DMS53 treated with DMSO at 0.1 percent for 48 hours (cell line): ENCODE measurements around the gene HRAS.
A peak's percentile ranks its signal among the peaks of the same experiment; 100 is the strongest.

Source experiments
- DNase-seq: peaks from one replicate; lab custom pipeline; 2025; ENCODE audit not compliant: unreplicated experiment; lab: John Stamatoyannopoulos, UW

HRAS gene

DNA sequence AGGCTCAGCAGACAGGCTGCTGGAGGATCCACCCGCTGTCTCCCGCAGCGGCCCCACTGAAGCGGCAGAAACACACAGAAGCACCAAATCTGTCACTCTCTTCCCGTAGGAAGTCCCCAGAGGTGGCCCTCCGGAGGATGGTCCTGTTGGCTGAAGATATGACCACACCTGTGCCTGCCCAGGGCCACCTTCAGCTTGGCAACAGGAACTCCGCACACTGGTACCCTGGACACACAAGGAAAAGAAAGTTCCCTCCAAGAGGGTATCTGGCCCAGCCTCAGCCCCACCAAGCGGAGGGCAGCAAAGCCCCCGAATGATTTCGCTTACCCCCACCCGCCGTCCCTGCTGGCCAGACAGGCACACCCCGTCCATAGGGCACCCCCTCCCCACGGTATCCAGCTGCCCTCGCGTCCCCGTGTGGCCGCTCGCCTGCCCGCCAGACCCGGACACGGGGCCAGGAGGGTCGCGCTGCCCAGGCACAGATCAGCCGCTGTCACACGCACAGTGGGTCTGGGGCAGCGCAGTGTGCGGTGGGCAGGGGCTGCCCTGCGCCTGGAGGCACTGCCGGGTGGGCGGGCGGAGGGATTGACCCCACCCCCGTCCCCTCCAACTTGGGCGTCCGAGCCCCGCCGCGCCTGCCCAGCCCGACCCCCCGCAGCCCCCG, 32.4 kb upstream of the HRAS start:
- peak; percentile 13 for DNase-seq

DNA sequence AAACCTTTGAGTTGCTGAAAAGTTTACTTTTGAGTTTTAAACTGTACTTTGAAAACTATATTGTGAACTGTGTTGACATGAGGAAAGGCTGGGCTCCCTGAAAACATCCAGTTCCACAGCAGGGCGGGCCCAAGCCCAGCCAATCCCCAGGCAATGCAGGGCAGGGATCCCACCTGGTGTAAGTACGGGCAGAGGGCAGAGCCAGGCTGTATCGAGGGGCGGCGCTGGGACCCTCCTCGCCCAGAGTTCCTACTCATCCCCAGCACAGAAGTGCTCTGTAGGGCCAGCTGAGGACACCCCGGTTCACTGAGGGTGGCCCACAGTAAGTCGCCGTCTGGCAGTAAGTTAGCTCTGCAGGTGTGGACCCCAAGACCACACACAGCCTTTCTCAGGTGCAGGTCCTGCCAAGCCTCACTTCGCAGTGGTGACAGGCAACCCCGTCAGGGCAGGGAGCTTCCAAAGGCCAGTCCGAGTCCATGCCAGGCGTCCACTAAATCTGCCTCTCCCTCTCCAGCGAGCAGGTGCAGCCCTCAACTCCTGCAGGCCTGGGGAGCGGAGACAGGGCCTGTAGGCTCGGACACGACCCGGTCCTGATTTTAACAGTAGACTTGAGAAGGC, 31.7 kb upstream of the HRAS start:
- DNase-seq: no peak

DNA sequence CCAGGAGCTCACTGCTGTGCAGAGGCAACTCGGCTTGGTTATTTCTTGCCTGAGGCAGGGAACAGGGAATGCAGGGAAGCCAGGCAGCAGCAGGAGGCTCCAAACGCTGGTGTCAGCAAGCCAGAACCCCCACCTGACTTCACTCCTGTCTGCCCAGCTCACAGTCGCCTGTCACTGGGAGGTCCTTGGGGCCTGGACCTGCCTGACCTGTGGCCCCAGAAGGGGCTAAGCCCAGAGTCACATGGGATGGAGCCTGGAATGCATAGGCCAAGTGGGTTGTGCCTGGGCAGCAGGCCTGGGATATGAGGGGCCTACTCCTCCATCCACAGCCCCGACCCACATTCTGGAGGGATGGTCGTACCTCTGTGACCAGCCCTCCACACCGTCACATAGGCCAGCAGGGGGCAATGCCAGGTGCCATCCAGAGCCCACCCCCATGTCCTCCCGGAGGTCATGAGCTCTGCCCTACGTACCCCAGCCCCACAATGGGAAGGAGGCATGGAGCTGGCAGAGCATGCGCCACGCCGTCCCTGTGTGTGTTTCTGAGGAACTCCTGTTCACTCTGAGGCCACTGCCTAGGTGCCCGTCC, 30.6 kb upstream of the HRAS start:
- DNase-seq: no peak

DNA sequence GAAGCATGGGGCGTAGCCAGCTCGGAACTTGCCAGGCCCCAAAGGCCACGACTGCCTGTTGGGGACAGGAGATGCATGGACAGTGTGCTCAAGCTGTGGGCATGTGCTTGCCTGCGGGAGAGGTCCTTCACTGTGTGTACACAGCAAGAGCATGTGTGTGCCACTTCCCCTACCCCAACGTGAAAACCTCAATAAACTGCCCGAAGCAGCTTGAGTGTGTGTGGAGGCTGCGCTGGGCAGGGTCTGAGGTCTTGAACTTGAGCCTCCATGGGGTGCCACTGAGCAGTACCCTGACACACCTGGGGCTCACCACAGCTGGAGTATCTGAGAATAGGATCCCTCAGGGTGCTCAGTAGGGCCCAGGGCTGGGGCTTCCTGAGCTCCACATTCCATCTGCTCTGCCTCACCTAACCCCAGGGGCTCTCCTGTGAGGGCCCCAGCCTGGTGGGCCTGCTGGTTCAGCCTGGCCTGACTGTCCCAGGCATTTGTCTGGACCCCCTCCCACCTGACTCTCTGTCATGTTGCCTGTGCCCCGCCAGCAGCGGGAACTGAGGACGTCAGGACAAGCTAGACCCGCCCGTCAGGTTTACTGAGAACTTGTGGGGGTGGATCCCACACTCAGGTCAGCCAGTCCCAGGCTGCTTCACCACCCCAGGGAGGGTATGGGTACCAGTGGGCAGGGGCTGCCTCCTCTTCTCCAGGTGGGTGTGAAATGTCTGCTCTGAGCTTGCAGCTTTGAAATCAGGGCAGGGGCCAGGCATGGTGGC, 28.6 kb upstream of the HRAS start:
- no peak for DNase-seq

DNA sequence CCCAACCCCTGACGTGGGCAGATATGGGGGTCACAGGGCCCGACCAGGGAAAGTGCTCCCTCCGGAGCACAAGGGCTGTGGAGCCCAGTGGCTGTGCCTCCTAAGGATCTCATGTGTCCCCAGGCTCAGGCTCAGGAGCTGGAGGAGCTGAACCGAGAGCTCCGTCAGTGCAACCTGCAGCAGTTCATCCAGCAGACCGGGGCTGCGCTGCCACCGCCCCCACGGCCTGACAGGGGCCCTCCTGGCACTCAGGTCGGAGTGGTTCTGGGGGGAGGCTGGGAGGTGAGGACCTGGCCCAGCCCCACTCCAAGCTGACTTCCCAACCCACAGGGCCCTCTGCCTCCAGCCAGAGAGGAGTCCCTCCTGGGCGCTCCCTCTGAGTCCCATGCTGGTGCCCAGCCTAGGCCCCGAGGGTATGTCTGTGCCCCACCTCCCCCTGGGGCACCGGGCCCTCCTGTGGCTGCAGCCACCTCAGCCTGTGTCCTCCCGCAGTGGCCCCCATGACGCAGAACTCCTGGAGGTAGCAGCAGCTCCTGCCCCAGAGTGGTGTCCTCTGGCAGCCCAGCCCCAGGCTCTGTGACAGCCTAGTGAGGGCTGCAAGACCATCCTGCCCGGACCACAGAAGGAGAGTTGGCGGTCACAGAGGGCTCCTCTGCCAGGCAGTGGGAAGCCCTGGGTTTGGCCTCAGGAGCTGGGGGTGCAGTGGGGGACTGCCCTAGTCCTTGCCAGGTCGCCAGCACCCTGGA, 27.9 kb upstream of the HRAS start:
- no peak for DNase-seq

DNA sequence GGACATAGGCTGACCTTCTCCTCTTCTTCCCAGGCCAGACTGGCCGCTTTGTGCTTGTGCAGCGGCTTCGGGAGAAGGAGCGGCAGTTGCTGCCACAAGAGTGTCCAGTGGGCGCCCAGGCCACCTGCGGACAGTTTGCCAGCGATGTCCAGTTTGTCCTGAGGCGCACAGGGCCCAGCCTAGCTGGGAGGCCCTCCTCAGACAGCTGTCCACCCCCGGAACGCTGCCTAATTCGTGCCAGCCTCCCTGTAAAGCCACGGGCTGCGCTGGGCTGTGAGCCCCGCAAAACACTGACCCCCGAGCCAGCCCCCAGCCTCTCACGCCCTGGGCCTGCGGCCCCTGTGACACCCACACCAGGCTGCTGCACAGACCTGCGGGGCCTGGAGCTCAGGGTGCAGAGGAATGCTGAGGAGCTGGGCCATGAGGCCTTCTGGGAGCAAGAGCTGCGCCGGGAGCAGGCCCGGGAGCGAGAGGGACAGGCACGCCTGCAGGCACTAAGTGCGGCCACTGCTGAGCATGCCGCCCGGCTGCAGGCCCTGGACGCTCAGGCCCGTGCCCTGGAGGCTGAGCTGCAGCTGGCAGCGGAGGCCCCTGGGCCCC, 26.8 kb upstream of the HRAS start:
- no peak for DNase-seq

DNA sequence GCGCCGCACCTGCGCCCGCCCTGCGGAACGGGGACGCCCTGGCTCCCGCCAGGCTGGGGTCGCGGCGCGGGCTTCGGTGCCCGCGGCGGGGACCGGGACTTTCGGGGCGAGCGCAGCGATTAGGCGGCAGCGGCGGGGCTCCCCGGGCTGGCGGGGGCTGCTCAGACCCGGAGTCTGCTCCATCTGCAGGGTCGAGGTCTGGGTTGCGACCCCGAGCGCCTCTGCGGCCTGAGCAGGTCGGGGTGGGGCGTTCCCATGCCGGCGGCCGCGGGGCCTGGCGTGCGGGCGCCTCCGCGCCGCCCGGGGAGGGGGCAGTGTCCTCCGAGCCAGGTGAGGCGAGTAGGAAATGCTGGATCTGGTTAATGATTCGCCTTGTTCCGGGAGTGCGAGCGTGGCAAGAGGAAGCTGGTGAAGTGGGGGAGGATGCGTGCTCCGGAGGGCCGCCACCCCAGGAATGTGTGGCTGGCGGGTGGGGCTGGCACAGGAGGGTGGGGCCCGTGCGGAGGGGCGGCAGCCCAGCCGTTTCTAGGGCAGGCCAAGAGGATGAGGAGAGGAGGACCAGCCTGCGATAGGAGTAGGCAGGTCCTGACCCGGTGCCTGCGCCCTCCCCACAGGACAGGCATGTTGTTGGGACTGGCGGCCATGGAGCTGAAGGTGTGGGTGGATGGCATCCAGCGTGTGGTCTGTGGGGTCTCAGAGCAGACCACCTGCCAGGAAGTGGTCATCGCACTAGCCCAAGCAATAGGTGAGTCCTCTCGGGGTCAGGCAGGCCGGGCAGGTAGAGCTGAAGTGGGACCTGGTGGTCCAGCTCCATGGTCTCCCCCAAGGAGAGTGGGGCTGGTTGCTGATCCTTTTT, 26.0 kb upstream of the HRAS start:
- peak; percentile 78 for DNase-seq

DNA sequence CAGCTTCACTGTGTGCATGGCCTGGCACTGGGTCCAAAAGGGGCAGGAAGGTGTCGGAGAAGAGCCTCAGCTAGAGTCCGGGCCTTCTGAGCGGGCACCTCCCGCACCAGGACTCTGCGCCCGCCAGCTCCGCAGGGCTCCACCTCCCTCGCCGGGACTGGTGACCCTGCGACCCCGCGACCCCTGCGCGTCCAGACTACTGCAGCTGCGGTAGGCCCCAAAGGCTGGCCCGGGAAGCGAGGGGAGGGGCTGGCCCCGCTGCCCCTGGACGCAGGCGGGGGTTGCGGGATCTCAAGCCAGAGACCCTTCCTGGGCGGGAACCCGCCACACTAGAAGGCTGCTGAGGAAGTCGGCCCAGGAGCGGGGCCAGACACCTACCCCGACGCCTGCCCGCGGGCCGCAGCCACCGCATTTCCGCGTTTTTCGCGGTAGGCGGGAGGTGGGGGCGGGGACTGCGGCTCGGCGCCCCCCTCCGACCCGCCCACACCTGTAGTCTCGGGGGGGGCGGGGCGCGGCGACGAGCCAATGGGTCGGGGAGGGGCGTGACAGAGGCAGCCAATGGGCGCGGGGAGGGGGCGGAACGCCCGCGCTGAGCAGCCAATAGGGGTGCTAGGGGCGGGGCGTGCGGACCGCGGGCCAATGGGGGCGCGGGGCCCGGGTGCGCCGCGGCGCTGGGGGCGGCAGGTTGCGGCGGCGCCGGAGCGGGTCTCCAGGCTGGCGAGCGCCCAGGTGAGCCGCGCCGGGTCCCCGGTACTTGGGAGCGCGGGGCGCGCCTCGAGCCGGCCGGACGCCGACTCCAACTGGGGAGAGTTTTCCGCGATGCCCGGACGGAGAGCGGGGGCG, 25.1 kb upstream of the HRAS start, which contains the start of the genes LMNTD2 and RASSF7:
Gene LMNTD2, minus strand, starts transcription at position 434 of the 843 bp plus-strand sequence. Its CDS starts 22 bp downstream, at position 412.
Gene RASSF7, plus strand, starts transcription at position 666 of the 843 bp plus-strand sequence. CDS start 799 bp downstream, outside the sequence.
- DNase-seq: peak; percentile 96

DNA sequence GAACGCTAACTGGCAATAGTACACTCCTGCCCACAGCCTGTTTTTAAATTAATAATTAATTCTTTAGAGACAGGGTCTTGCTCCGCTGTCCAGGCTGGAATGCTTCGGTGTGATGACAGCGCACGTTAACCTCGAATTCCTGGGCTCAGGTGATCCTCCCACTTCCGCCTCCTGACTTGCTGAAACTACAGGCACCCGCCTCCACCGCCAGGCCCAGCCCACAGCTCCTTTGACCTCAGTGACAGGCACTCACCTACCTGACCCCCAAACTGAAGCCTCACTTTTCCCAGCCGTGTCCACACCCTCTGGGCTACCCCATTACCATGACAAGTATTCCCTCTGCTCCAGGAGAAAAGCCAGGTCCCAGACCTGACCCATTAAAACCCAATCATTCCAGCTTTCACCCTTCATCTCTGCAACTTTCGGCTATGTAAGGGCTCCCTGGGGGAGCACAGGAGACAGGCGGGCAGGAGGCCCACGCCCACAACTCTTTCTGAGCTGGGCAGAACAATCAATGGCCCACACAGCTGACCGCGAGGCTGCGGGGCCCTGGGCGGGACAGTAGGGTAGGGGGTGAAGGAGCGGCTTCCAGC, 24.4 kb upstream of the HRAS start:
- no peak for DNase-seq

DNA sequence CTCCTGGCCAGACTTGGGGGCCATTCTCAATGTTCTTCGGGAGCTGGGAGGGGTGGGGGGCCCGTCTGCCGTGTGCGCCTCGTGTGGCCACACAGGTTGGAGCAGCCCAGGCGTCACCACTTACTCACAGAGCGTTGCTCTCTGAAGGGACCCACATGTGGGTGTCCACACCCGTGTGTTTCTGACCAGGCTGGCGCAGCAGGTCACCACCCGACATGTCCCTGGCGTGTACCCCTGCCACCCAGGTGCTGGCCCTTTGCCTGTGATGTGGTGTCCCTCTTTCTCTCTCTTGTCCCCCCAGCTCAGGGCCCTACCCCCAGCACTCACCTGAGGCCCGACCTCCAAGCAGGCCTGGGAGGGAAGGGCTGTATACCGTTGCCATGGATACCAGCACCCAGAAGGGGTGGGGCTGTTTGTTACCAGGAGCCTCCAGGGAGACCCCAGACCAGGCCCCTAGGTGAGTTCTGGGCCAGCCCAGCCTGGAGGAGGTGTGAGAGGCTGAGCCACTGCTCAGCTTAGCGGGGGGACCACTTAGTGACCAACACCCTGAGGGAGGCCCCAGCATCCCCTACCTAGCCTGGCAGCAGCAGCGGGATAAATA, 23.7 kb upstream of the HRAS start:
- no peak for DNase-seq

DNA sequence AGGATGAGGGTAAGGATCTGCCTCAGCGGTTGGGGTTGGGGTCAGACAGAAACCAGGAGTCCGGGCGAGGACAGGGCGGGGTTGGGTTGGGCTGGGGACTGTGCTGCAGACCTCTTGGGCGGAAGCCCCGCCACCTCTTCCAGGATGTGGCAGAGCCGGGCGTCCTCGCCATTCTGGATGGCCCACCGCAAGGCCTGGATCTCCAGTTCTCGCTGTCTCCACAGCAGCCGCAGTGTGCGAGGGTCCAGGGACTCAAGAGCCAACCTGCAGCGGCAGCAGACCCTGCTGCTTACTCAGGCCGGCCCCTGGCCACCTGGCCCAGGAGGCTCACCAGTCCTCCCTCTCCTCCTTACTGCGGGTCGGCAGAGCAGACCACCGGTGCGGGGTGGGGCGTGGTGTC, 23.1 kb upstream of the HRAS start:
- no peak for DNase-seq

DNA sequence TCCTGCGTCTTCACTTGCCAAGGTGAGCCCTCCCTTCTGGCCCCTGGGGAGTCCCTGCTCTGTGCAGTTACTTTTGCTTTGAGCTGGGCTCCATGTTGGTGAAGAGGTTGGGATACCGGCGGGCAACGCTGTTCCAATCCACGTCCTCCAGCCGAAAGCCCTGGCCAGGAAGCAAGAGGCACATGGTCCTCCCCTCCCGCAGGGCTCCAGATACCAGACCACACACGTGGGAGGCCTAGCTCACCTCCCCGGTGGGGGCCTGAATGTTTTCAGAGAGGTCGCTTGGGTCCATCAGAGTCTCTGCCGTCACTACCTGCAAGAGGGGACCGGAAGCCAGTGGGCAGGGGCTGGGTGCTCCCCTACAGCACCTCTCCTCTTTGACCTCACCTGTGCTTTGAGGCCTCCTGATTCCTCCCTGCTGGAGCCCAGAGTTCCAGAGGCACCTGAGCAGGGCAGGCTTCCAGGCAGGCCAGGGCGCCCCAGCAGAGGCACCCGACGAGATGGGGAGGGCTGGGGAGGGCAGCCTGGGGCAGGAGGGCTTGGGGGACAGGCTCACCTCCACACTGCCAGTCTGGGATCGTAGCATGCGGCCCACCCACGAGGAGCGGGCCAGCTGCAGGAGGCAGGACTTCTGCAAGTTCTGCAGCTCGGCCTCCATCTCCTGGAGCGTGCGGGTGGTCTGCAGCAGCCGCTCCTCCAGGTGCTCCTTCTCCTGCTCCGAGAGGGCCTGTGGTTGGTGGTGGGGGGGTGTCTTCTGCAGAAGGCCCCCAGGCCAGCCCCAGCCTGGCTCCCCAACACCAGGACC, 22.2 kb upstream of the HRAS start:
- no peak for DNase-seq

DNA sequence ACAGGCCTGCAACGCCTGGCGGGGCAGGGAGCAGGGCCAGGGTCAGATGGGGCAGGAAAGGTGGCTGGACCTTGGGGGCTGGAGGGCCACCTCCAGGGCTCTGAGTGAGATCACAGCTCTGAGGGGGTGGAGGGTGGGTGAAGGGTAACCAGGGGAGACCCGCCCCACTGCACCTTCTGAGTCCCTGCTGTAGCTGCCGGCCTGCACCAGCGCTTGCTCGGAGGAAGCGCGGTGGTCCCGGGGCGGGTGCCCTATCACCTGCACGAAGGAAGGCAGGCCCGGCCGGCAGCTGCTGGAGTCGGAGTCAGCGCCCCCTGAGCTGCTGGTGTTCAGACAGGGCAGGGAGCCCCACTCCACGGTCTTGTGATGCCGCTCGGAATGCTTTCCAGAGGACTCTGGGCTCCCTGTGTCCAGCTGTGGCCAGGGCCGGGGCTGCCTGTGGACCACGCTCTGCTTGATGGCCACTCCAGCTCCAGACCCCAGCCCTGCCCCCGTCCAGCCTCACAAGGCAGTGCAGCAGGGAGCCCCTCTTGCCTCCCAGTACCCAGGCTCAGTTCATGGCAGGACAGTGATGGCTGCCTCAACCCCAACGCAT, 21.4 kb upstream of the HRAS start:
- no peak for DNase-seq

DNA sequence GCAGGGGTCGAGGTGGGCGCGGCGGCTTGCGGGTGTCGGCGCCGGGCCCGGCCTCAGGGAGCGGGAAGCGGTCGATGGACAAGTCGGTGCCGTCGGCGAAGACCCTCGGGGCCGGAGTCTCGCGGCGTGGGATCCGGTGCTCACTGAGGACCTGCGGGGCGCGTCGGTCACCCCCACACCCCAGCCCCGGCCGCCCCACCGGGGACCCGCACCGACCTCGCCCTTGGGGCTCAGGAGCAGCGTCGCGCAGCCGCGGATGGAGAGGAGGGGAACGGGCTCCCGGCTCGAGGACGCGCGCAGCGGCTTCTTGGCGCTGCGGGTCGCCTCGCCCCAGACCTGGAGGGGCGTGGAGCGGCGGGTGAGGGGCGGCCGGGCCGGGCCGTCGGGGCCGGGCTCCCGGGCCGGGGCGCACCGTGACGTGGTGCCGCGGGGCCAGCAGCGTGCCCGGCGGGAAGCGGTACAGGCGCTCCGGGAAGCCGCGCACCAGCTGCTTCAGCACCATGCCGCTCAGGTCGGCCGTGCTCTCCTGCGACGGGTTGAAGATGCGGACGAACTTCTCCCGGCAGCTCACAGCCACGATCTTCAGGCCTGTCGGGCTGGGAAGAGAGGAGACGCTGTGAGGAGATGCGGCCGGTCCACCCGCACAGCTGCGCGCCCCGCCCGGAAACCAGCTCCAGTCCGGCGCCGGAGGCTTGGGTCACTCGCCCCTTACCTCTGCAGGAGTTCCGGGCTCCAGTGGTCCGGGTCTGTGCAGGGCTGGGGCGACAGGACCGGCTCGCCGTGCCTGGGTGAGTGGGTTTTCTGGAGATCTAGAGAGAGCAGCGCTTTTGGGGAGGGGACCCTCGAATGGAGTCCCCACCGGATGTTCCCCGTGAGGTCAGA, 20.6 kb upstream of the HRAS start:
- DNase-seq: peak; percentile 22

DNA sequence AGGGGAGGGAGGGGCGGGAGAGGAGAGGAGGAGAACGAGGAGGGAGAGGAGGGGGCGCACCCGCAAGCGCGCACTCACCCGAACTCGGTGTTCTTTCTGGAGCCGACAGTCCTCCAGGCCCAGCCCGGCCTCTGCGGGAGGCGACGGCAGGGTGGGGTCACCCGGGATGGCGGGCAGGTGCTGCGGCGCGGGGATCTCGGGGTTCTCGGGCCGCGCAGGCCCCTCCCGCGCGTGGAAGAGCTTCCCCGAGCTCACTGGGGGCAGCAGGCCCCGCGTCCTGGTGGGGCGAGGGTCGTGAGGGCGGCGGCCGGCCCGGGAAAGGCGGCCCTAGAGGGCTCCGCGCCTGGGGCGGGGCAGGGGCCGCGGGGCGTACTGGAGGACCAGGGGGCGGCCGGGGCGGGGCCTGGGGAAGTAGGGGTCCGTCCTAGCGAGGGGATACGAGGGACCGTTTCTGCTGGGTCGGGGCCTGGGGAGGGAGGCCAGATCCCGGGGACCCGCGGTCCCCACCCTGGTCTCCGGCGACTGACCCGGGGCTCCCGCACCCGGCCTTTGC, 19.9 kb upstream of the HRAS start:
- DNase-seq: no peak
